A549 (cell line): ENCODE data around the gene SSC5D.

ENCODE experiments used
- CTCF ChIP-seq: fragments of >200 bp; sonication (Bioruptor Twin); formaldehyde crosslinking; IDR thresholded peaks from 3 replicates; pipeline ENCODE4 v1.5.1; 2016
- GATA3 ChIP-seq: IDR thresholded peaks from 2 replicates; pipeline ENCODE4 v1.6.1; 2012; ENCODE audit warnings: borderline replicate concordance
- JUN ChIP-seq, 2 experiments: fragments of >200 bp; sonication (Bioruptor Twin); formaldehyde crosslinking; IDR thresholded peaks; 2 replicates in 1 of 2; 3 replicates in 1 of 2; pipeline ENCODE4 v1.6.1; 2016 to 2017
- POLR2A ChIP-seq: IDR thresholded peaks from 2 replicates; pipeline ENCODE4 v1.6.1; 2012; ENCODE audit warnings: mild to moderate bottlenecking, low read length
- REST ChIP-seq: fragments of 200-600 bp; sonication (generic); IDR thresholded peaks from 2 replicates; pipeline ENCODE4 v1.6.1; 2016; ENCODE audit warnings: antibody characterized with exemption, mild to moderate bottlenecking, moderate library complexity
- RFX5 ChIP-seq: fragments of 450-650 bp; IDR thresholded peaks from 2 replicates; pipeline ENCODE4 v1.7.1; 2014; ENCODE audit warnings: antibody characterized with exemption, mild to moderate bottlenecking, moderate library complexity

DNA sequence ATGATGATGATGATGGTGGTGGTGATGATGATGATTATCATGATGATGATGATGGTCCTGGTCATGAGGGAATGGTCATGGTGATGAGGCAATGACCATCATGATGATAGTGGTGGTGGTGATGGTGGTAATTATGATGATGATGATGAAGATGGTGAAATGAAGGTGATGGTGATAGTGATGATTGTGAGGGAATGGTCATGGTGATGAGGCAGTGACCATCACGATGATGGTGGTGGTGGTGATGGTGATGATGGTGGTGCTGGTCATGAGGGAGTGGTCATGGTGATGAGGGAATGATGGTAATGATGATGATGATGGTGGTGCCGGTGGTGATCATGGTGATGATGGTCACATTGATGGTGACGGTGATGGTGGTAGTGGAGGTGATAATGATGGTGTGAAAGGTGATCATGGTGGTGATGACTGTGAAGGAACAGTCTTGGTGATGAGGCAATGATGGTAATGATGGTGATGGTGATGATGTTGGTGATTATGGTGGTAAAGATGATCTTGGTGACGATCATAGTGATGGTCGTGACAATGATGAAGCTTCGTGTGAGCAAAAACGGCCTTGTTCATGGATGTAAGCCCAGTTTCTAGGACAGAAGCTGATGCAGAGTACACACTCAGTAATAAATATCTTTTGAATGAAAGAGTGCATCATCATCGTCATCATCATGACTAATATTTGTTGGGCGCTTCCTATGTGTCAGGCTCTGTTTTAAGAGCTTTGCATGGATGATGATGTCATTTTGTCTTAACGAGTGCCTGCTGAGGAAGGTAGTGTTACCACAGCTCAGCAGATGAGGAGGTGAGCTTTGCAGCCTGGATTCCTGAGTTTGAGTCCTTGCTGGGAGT, 31.4 kb downstream of the SSC5D start:
- no peak for TF ChIP-seq CTCF
- TF ChIP-seq POLR2A: no peak
- peak; percentile 68 for TF ChIP-seq RFX5
- no peak for TF ChIP-seq REST
- TF ChIP-seq JUN (IDR thresholded peaks at IDR 0.05): no peak
- TF ChIP-seq GATA3: peak; percentile 52; the same call in 1 of the 2 replicates
